Measurements from ENCODE around the gene MRPL12. TPM values are rescaled to one million over a fixed set of nuclear protein-coding genes. Genes with fewer than 3 reads are reported as not detected.

The MRPL12 gene
- total RNA-seq, 1 experiment from 2014 or later: 139 TPM

DNA sequence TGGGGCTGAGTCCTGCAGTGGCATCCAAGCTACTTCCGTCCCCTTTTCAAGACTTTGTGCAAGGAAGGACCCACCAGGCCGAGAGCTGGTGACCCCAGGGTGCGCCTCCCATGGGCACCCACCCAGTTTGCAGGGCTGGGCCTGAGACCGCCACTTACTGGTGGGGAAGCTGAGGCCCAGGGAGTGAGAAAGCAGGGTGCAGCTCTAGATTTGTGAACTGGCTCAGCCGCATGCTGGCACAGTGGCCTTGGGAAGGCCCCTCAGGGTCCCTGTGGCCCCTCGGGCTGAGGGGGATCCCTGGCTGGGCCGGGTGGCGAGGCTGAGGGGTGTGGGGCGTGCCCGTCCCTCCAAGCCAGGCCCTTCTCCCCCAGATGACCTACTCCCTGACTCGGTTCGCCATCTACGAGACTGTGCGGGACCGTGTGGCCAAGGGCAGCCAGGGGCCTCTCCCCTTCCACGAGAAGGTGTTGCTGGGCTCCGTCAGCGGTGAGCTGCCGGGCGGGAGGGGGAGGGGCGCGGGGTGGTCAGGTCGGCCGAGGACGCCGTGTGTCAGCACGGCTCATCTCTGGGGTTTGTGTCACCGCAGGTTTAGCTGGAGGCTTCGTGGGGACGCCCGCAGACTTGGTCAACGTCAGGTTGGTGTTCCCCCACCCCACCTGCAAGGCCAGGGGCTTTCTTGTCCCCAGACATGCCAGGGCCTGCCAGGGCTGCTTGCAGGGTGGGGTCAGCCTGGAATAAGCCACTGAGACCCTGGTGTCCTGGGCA lies 12.1 kb downstream of the MRPL12 start:
- 0 out of 2 replicates have a peak, but pooled peaks cover 4% of the 10 kb centered on the region for H3K36me3 Mint-ChIP-seq
- TF ChIP-seq IRF1 (CRISPR knock-in tag; IDR thresholded peaks at IDR 0.05): no peak
- TF ChIP-seq TCF7 (CRISPR knock-in tag; IDR thresholded peaks at IDR 0.05; ENCODE audit: low read depth): no peak
- no peak for TF ChIP-seq ETV6 (CRISPR knock-in tag; IDR thresholded peaks at IDR 0.05)
- no peak for TF ChIP-seq GTF2I (CRISPR knock-in tag; conservative IDR thresholded peaks at IDR 0.05)
- TF ChIP-seq ZNF219 (CRISPR knock-in tag; IDR thresholded peaks at IDR 0.05; ENCODE audit: borderline replicate concordance): no peak
- TF ChIP-seq ZNF263 (CRISPR knock-in tag; IDR thresholded peaks at IDR 0.05; ENCODE audit: low read depth): no peak
- no peak for TF ChIP-seq ZNF512 (CRISPR knock-in tag; IDR thresholded peaks at IDR 0.05; ENCODE audit: borderline replicate concordance)
- TF ChIP-seq, protein P1, sequence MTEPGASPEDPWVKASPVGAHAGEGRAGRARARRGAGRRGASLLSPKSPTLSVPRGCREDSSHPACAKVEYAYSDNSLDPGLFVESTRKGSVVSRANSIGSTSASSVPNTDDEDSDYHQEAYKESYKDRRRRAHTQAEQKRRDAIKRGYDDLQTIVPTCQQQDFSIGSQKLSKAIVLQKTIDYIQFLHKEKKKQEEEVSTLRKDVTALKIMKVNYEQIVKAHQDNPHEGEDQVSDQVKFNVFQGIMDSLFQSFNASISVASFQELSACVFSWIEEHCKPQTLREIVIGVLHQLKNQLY (CRISPR knock-in tag; IDR thresholded peaks at IDR 0.05): no peak
- TF ChIP-seq AFF4 (CRISPR knock-in tag; IDR thresholded peaks at IDR 0.05; ENCODE audit: borderline replicate concordance): no peak
- TF ChIP-seq PRRX2 (CRISPR knock-in tag; IDR thresholded peaks at IDR 0.05): no peak
- no peak for TF ChIP-seq NR1H2 (CRISPR knock-in tag; IDR thresholded peaks at IDR 0.05)
- TF ChIP-seq RELA (CRISPR knock-in tag; IDR thresholded peaks at IDR 0.05; ENCODE audit: borderline replicate concordance): no peak
- no peak for TF ChIP-seq FOXP1 (CRISPR knock-in tag; IDR thresholded peaks at IDR 0.05; ENCODE audit: borderline replicate concordance)
- no peak for TF ChIP-seq JUN (CRISPR knock-in tag; IDR thresholded peaks at IDR 0.05)
- ChIA-PET POLR2A (no interaction called here), CTCF (interaction anchor here (0.9 kb wide), 1 partner anchor 118 kb away, joined by 3 read pairs; the partner anchor contains the start of gene MCRIP1)
- no peak overlapping the region for H3K4me3 Mint-ChIP-seq
- peaks cover 16% of the 10 kb centered on the region for H3K4me1 Mint-ChIP-seq
- no peak overlapping the region for H3K27ac Mint-ChIP-seq
- no peak for DNase-seq (ENCODE audit: low spot score)
- peaks cover 2% of the 10 kb centered on the region; the same call in 1 of the 2 replicates for H3K27me3 Mint-ChIP-seq (ENCODE audit: low read depth)
- no peaks in the 10 kb centered on the region for H3K9me3 Mint-ChIP-seq
- ATAC-seq: no peak

GRCh38 chr17:81715872-81716673 lies 12.9 kb downstream of the MRPL12 start:
- CTCF ChIA-PET: interaction anchor here (0.9 to 1.0 kb wide), 2 partner anchors 117 to 151 kb away, joined by 3 to 4 read pairs; partner anchors contain the start of gene MCRIP1
- TF ChIP-seq, protein P2, sequence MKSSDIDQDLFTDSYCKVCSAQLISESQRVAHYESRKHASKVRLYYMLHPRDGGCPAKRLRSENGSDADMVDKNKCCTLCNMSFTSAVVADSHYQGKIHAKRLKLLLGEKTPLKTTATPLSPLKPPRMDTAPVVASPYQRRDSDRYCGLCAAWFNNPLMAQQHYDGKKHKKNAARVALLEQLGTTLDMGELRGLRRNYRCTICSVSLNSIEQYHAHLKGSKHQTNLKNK (CRISPR knock-in tag; IDR thresholded peaks at IDR 0.05): no peak
- TF ChIP-seq HMGA2 (CRISPR knock-in tag; IDR thresholded peaks at IDR 0.05) (no peak), FOXJ3 (CRISPR knock-in tag; IDR thresholded peaks at IDR 0.05; ENCODE audit: borderline replicate concordance) (no peak)
- TF ChIP-seq, protein P3, sequence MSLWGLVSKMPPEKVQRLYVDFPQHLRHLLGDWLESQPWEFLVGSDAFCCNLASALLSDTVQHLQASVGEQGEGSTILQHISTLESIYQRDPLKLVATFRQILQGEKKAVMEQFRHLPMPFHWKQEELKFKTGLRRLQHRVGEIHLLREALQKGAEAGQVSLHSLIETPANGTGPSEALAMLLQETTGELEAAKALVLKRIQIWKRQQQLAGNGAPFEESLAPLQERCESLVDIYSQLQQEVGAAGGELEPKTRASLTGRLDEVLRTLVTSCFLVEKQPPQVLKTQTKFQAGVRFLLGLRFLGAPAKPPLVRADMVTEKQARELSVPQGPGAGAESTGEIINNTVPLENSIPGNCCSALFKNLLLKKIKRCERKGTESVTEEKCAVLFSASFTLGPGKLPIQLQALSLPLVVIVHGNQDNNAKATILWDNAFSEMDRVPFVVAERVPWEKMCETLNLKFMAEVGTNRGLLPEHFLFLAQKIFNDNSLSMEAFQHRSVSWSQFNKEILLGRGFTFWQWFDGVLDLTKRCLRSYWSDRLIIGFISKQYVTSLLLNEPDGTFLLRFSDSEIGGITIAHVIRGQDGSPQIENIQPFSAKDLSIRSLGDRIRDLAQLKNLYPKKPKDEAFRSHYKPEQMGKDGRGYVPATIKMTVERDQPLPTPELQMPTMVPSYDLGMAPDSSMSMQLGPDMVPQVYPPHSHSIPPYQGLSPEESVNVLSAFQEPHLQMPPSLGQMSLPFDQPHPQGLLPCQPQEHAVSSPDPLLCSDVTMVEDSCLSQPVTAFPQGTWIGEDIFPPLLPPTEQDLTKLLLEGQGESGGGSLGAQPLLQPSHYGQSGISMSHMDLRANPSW (CRISPR knock-in tag; conservative IDR thresholded peaks at IDR 0.05; ENCODE audit: low read depth): no peak
- H3K4me3 Mint-ChIP-seq: no peak overlapping the region
- no peak for ATAC-seq
- H3K27ac Mint-ChIP-seq: no peak overlapping the region
- DNase-seq (ENCODE audit: low spot score): no peak
- H3K36me3 Mint-ChIP-seq: 0 out of 2 replicates have a peak, but pooled peaks cover 4% of the 10 kb centered on the region
- peaks cover 2% of the 10 kb centered on the region; the same call in 1 of the 2 replicates for H3K27me3 Mint-ChIP-seq (ENCODE audit: low read depth)
- no peaks in the 10 kb centered on the region for H3K9me3 Mint-ChIP-seq
- H3K4me1 Mint-ChIP-seq: peaks cover 8% of the 10 kb centered on the region
- POLR2A ChIA-PET: interaction anchor here (0.5 kb wide), 1 partner anchor 80 kb away, joined by 3 read pairs; no protein-coding TSS in a partner anchor

Data from WTC11 (cell line).